GF-D8 (cell line): ENCODE measurements around the gene RGMA.

ENCODE experiments used
- DNase-seq: peaks from one replicate; lab custom pipeline; 2025; lab: John Stamatoyannopoulos, UW

Gene RGMA

DNA sequence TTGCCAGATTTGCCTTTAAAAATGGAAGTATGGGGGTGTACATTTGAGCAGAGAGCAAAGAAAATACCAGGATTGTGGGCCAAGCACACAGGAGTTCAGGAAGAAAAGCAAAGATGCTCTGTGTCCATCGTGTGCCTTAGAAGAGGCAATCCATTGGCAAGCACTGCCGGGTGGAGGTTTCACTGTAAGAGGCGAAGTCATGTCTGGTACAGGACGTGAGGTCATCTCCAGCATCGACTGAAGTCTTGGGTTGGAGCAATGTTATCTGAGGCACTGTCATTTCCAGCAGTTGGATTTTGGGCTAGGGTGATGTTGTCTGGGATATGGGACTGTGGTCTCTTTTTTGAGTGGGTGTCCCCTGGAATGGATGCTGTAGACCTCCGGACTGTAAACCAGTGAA, 4.8 kb upstream of the RGMA start:
- no peak for DNase-seq

DNA sequence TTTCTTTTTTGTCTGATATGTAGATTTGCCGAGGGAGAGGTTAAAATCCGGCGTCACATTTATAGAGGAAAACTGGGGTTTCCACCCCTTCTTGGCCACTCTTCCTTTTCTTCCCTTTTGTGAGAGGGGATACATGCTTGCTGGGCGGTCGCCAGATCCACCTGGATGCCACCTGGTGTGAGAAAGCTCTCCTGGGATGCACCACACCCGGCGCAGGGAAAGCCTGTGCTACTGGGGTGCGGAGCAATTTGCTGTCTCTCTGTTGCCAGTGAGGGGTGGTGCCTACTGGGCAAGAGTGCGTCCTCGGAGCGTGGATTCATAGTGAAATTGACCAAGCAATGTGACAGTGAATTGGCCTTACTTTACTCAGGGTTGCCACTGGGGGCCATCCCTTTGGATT, 2.5 kb upstream of the RGMA start:
- DNase-seq: no peak

DNA sequence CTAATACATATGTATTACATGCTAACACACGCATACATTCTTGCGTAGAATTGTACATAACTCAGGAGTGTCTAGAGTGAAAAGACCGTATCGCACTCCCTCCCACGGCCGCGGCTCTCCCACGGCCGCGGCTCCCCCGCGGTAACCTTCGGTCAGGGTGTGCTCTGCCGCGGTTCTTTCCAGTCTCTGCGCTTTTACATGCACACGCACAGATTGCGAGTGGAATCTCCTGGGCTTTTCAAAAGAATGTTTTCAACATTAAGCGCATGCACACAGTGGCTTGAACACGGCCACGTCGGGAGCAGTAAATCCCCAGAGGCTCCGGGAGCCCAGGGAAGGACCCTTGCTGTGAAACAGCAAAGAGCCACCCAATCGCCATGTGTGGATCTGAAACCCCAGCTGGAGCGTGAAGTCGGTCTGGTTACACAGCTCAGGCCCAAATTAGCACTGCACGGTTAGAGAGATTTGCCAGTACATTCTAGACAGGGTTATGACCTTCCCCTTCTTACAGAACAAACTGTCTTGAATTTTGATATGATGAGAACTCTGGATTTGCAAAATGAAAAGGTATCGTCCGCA, 805 bp upstream of the RGMA start:
- DNase-seq: no peak

DNA sequence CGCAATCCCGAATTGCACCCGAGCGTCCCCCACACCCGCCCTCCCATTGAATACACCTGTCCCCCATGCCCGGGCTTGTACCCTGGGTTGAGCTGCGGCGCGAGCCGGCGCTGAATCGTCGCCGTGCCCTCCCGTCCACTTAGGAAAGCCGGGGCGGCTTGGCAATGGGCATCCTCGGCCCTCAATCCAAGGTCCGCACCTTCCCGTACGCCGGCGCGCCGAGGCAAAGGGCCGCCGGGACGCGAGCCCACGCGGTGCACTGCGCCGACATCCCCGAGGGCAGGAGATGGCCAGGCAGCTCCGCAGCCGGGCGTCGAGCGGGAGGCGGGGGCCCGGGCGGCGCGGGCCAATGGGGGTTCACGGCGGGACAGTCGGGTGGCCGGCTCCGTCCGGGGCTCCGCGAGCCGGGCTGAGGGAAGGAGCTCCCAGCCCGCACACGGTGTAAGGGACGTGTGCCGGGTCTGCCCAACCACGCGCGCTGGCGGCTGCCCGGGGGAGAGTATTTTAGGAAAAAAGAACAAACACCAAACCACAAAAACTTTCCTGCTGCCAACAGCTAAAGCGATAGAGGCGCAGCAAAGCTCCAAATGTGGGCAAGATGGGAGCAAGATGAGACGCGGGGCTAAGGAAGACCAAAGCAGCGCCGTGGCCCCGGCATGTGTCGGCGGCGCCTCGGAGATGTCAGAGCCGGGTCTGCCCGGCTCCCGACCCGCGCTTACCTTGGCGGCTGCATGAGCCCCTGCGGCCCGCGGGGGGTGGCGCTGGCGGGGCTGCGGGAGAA, 621 bp downstream of the RGMA start:
- DNase-seq: no peak

DNA sequence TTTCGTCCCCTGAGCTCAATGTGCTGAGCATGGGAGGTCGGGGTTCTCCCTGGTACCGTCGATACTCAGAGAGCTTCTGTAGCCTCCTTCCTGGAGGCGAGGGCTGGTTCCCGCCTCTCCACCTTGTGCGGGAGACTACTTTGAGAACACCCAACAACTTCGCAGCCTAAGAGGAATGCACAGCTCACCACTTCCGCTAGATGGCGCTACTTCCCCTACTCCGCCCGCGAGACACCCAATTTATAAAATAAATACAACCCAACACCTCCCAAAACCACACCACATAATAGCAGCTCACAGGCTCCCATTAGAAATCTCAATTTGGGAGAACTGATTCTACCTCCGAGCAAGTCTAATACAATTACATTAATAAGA, 1.2 kb downstream of the RGMA start:
- no peak for DNase-seq

DNA sequence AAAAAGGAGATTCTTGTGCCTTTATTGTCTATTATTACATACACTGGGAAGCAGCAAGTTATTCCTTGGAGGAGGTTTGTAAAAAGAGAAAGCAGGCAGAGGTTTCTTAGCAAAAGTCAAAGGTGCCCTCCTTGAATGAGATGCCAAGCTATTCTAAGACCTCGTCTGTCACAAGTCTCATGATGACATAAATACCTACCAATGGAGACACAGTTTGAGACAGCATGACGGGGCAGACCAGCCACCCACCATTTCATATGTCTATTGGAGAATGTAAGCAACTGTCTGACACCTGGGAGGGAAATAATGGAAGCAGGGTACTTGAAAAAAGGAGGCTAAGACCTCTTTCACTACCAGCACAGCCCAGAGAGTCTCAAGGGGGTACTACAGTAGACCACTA, 2.2 kb downstream of the RGMA start:
- DNase-seq: no peak

DNA sequence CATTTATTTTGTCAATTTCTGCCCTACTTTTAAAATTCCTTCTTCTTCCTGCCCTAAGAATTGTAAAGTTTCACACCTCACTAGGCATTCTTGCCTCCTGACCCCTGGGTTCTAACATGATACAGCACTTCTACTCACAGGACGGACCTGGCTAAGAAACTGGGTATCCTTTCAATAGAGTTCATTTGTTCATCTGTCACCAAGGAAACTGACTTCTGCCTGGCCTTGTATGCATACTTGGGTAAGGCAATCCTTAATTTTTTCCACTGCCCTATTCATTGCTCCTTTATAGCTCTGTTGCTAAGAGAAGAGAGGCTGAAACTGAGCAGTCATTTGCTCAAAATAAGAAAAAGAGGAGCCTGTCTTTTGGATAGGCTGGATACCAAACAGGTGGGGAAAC, 3.3 kb downstream of the RGMA start:
- no peak for DNase-seq

DNA sequence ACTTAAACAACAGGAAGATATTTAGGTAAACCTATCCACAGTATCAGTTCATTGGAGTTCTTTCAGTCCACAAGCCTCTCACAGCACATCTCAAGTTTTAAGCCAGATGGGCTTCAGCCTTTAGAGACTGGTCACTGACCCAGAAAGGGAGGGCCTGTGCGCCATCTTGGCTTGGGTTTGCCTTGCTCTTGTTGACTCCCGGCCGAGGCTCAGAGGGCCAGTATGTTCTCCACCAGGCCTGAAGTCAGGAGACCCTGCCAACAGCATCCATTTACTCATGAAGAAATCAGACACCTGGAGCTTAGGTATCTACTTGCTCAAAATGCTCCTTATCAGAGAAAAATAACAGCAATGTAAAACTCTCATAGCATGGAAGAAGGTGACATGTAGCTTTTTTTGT, 6.2 kb downstream of the RGMA start:
- DNase-seq: no peak

DNA sequence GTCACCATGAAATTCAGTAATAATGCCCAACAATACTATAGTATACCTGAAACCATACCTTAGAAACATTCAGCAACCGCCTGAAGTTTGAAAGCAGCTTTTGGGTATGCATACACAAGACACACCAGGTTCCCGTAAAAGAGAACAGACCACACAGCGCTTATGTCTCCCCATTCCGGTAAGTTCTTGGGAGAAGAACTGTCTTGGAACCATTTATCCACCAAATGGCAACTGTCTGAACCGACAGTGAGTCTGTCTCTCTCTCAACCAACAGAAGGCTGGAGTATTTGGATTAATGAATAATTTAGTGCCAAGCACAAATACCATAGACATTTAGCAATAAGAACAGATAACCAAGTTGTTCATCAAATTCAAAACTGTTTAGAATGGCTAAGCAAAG, 7.6 kb downstream of the RGMA start:
- DNase-seq: no peak

DNA sequence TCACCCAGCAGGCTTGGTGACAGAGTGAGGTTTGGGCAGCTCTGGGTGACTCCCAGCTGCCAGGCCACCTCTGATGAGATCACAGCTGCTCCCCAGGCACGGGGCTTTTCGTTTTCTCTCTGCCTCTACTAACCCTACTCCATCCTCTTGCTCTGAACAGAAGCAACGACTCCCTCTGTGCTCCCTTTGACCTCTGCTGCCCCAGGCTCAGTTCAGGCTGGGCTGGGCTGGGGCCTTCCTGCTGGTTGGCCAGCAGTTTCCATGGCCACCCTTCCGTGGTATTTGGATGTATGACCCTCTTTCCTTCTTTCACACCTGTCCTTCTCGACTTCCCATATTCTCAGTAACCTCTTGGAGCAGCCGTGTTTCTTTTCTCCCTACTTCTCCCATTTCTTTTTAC, 8.6 kb downstream of the RGMA start:
- DNase-seq: no peak

DNA sequence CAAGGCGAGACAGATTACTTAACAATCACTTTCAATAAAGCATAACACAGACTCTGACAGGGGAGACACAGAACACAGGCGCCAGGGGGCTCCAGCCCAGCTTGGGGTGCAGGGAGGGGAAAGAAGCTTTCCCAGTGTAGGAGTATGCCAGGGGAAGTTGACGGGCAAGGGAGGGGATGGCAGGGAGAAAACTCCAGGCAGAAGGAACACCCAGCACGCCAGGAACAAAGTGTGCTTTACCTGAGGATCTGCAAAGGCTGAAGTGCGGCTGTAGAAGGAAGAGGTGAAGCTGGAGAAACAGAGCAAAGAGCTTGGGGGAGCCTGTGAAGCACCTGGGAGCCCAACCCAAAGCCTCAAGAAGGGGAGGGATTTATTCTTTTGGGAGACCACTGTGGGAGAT, 12.1 kb downstream of the RGMA start:
- no peak for DNase-seq

DNA sequence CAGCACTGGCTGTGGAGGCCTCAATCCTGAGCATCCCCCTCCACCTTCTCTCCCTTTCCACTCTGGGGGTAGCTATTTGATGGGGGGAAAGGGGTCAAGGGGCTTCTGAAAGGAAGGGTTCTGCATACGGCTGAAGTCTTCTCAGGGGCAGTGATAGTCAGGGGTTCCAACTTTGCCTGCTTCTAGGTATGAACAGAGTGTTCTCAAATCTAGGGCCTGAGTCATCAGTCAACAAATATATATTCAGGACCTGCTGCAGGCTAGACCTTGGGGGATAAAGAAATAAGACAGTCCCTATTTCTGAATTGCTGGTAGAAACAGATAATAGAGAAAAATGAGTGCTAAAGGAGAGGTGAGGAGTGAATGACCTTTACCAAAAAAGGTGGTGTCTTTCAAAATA, 12.8 kb downstream of the RGMA start:
- DNase-seq: no peak

DNA sequence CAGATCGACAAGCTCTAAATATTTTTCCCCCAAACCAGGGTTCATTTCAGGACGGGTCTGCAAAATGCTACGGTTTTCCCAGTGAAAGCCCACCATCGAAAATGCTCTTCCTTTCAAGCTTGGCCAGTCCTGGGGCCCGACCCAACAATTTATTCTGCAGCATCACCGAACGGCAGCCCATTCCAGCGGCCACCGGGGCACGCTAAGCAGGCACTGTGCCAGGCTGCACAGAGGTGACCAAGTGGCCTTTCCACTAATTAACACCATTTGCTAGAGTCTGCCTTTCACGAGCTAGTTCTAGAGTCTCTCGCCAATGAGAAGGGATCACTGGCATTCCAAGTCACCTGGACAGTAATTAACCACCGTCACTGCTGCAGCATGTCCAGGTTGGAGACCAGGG, 14.4 kb downstream of the RGMA start:
- no peak for DNase-seq

DNA sequence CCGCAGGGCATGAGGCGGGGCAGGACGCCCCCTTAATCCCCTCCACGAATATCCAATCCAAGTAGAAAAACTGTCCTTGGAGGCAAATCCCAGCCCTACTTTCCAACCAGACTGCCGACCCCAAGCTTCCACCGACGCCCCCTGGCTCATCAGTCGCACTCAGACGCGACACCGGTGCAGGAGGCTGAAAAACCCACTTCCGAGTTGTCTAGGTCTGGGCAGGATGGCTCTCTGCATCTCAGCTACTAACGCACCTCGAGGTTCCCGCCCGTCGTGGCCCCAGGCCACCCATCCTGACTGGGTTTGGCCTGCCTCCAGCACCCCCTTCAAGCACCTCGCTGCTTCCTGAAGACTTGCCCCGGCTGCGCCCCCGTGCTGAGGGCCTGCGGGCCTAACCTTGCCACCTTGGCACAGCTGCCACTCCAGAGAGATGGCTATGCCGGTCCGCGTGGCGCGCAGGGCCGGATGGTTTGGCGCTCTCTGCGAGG, 15.5 kb downstream of the RGMA start:
- DNase-seq: no peak

DNA sequence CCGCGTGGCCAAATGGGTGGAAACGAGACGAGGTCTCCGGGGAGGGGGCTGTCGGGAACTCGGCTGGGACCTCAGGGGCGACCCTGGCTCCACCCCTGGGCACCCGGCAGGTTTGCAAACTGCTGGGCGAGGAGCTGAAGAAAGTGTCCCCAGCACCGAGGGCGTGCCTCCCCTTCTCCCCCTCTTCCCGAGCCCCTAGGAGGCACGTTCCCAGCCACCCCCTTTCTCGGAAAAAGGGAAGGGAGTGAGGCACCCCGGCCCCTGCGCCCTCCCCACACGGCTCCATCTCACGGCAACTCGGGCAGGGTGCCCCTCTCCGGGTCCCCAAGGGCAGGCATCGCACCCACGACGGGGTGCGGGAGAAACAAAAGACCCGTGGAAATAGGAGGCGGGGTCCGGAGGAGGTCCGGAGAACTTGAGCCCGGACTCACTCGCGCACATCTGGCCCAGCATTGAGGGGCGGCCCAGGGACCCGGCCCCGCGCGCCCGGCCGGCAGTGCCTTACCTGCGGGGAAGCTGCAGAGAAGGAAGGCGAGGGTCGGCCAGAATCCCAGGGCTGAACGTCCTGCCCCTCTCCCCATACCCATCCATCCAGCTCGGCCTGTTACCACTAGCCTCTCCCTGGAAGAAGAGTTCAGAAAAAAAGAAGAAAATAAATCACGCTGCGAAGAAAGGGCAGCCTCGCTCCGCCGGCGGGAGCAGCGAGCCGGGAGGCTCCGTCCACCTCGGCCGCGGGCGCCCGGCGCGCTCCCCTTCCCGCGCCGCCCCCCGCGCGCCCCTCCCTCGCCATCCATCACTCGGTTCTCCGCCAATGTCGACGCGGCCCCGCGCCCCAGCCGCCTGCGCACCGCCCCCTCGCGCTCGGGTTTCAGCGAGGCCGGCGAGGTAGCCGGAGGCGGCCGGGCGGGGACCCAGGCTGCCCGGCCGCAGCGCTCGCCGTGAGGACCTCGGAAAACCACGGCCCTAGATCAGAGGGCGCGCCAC, 16.3 kb downstream of the RGMA start:
- DNase-seq: no peak

DNA sequence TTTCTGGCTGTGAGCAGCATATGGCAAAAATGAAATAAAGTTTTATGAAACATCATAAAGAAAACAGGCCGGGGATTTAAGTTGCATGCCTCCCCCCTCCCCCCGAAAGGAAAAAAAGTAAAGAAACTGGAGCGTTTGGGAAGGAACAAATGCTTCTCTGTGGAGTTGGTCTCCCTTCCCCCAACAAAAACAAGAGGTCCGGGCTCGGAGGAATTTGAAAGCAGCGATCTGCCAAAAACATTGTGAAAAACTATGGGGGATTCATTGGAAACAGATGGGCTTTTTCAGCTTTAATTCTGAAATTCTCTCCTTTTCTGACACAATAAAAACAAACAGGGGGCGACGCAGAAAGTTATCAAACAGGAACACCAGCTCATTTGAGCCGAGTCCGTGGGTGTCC, 17.0 kb downstream of the RGMA start:
- no peak for DNase-seq

DNA sequence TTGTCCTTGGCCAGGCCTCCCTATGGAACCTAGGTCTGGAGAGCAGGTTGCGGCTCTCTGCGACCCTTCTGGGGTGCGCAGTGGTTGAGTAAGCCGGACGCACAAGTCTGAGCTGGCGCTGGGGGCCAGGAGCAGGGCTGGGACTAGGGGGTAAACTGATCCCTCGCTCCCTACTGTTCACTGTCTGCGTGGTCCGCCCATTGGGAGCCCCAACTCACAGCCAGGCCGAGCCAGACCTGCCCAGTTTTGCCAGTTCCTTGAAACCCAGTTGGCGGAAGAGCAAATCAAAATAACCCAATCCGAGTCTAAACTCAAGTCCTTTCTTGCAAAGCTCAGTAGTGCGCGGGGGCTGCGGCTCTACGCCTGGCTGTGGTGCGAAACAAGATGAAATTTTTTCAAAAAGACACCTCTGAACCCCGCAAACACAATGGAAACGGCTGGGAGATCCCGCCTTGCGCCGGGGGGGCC, 17.5 kb downstream of the RGMA start:
- no peak for DNase-seq

DNA sequence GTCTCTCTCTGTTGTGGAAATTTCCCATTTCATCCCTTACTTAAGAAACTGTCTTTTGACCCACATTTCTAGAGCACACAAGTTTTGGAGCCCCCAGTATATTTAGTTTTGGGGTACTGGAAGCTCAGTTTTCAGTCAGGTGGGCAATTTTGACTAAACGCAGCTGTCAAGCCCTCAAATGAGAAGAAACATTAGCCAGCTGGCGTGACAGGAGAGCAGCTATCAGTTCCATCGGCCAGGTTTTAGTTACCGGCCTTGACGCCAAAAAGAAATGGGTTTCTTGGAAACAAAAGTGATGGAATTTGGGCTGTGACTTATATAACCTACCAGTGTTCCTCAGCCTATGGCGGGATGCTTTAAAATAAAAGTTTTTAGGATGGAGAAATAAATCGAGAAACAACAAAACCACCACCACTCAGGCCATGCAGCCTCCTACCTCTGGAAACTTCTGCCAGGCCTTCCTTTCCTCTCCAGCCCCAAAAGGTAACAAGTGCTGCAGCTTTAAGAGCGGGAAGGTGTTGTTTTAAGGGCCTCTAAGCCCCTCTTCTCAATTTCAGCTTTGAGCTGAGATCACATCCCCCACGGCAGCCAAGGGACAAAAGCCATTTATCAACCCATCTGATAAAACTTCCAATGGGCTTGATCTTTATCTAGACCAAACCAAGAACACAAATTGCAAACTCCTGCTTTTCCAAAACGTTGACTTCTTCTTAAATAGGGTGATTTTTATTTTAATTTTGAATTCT, 18.3 kb downstream of the RGMA start:
- DNase-seq: no peak

DNA sequence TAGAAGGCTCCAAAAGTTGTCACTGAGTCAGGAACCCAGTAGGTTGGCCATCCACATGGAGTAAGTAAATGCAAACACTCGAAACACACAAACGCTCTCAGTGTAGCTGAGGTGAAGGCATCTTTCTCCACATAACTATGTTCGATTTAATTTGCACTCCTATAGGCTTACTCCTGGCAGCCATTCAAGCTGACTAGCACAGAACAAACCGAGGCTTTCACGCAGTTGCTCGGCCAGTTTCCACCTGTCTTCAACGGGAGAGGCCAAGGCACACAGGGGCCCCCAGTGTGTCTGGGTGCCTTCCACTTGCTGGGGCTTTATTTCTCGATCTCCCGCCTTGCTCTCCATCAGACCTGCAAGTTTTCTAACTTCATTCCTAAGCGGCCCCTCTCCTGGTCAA, 18.9 kb downstream of the RGMA start:
- no peak for DNase-seq

DNA sequence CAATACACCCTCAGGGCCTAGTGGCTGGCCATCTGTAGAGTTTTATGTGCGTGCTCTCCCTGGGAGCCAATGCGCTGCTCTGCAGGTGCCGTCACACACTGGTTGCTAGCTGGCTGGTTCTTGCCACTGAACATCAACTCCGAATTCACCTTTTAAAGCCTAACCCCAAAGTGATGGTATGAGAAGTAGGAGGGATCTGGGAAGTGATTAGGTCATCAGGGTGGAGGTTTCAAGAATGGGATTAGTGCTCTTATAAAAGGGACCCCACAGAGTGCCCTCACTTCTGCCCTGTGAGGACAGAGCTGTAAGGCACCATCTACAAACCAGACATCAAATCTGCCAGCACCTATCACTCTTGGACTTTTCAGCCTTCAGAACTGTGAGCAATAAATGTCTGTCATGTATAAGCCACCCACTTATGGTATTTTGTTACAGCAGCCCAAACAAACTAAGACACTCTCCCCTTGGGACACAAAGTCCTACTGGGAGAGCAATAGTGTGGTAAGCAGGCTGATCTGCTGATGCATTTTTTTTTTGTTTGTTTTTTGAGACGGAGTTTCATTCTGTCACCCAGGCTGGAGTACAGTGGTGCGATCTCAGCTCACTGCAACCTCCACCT, 20.3 kb downstream of the RGMA start:
- DNase-seq: no peak

DNA sequence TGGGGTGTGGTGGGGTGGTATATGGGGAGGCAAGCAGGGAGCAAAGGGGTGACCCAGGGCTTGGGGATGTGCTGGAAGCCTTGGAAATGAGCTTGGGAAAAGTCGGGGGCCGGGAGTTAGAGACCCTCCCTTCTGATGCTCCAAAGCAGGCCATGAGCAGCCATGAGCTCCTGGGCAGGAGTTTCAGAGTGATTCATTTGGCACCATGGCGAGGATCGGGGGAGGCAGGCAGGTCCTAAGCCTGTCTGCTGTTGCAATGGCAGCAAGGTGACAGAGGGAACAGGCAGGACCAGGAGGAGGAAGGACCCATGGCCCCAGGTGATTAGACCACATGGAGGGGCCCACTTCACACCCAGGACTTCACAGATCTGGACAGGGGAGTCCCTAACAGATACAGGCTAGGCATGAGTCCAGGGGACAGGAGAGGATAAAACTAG, 21.3 kb downstream of the RGMA start:
- DNase-seq: no peak
